DOHH2 (cell line): Measurements from ENCODE around the gene OSM.

ENCODE experiments used
- H3F3A ChIP-seq: fragments of 200-600 bp; sonication (generic), shearing (Covaris generic); 2 replicates; pipeline ENCODE4 v1.6.0; 2016; ENCODE audit warnings: antibody characterized with exemption, mild to moderate bottlenecking; ENCODE audit not compliant: control insufficient read depth, insufficient read depth
- H3K27ac ChIP-seq: fragments of 200-600 bp; sonication (generic); 2 replicates; pipeline ENCODE4 v1.5.1; 2014; ENCODE audit warnings: low read depth, mild to moderate bottlenecking, low read length, moderate library complexity
- H3K27me3 ChIP-seq: fragments of 200-600 bp; sonication (generic); 2 replicates; pipeline ENCODE4 v1.6.1; 2014; ENCODE audit warnings: mild to moderate bottlenecking, low read length, mixed read lengths; ENCODE audit not compliant: control insufficient read depth
- H3K36me3 ChIP-seq: fragments of 200-600 bp; sonication (generic); 2 replicates; pipeline ENCODE4 v1.6.1; 2014; ENCODE audit warnings: mild to moderate bottlenecking, low read length, moderate library complexity, mixed read lengths; ENCODE audit not compliant: control insufficient read depth
- H3K4me1 ChIP-seq: fragments of 200-600 bp; sonication (generic); 2 replicates; pipeline ENCODE4 v1.6.1; 2014; ENCODE audit warnings: mild to moderate bottlenecking, low read length, mixed read lengths; ENCODE audit not compliant: control insufficient read depth
- H3K4me2 ChIP-seq: fragments of 200-600 bp; sonication (generic); 2 replicates; pipeline ENCODE4 v1.6.0; 2014; ENCODE audit warnings: mild to moderate bottlenecking, low read length, moderate library complexity
- H3K4me3 ChIP-seq: fragments of 200-600 bp; sonication (generic); 2 replicates; pipeline ENCODE4 v1.5.1; 2014; ENCODE audit warnings: mild to moderate bottlenecking, low read length, mixed read lengths
- H3K79me2 ChIP-seq: fragments of 200-600 bp; sonication (generic); 2 replicates; pipeline ENCODE4 v1.6.1; 2014; ENCODE audit warnings: mild to moderate bottlenecking, low read length, mixed read lengths; ENCODE audit not compliant: control insufficient read depth
- H3K9me2 ChIP-seq: fragments of 200-600 bp; sonication (generic); replicated peaks from 2 replicates; pipeline ENCODE4 v1.6.1; 2014; ENCODE audit warnings: mild to moderate bottlenecking, low read length, mixed read lengths; ENCODE audit not compliant: control insufficient read depth
- H3K9me3 ChIP-seq: fragments of 200-600 bp; sonication (generic); 2 replicates; pipeline ENCODE4 v1.6.1; 2014; ENCODE audit warnings: antibody characterized with exemption, low read length, mixed read lengths; ENCODE audit not compliant: control insufficient read depth, insufficient read depth
- H4K20me1 ChIP-seq: fragments of 200-600 bp; sonication (generic); 2 replicates; pipeline ENCODE4 v1.6.0; 2014; ENCODE audit warnings: low read depth, mild to moderate bottlenecking, antibody characterized with exemption, low read length, moderate library complexity; ENCODE audit not compliant: control insufficient read depth, insufficient read depth
- CTCF ChIP-seq: fragments of 200-600 bp; sonication (generic); IDR thresholded peaks from one replicate; pipeline ENCODE4 v1.5.1; 2014; ENCODE audit warnings: antibody characterized with exemption, mild to moderate bottlenecking, low read depth, low read length; ENCODE audit not compliant: poor library complexity, severe bottlenecking
- EZH2phosphoT487 ChIP-seq: fragments of 200-600 bp; sonication (generic); IDR thresholded peaks from 2 replicates; pipeline ENCODE4 v1.6.1; 2017; ENCODE audit warnings: borderline replicate concordance, mild to moderate bottlenecking, antibody characterized with exemption, low read length, moderate library complexity, mixed read lengths

Gene OSM

GRCh38 chr22:30309951-30310741 is 43.5 kb upstream of the OSM start:
- H3K79me2 ChIP-seq: peaks cover 6% of the 10 kb centered on the region
- peaks cover 6% of the 10 kb centered on the region for H3K36me3 ChIP-seq
- H3K4me3 ChIP-seq: no peak overlapping the region
- H3K9me3 ChIP-seq: no peaks in the 10 kb centered on the region
- H3K27me3 ChIP-seq: no peaks in the 10 kb centered on the region
- peaks cover 35% of the 10 kb centered on the region for H3K4me1 ChIP-seq
- no peaks in the 10 kb centered on the region for H4K20me1 ChIP-seq
- H3F3A ChIP-seq: peaks cover 7% of the 10 kb centered on the region
- no peak overlapping the region for H3K4me2 ChIP-seq
- H3K27ac ChIP-seq: no peak overlapping the region
- TF ChIP-seq EZH2phosphoT487: no peak
- no peak for TF ChIP-seq CTCF
- no peaks in the 10 kb centered on the region for H3K9me2 ChIP-seq

- peaks cover 6% of the 10 kb centered on the region for H3K36me3 ChIP-seq
- H3K9me3 ChIP-seq: no peaks in the 10 kb centered on the region
- H3K27ac ChIP-seq: no peak overlapping the region
- peaks cover 14% of the 10 kb centered on the region for H3F3A ChIP-seq
- no peak for TF ChIP-seq CTCF
- no peak overlapping the region for H3K4me3 ChIP-seq
- peaks cover 6% of the 10 kb centered on the region for H3K79me2 ChIP-seq
- no peaks in the 10 kb centered on the region for H3K9me2 ChIP-seq
- no peaks in the 10 kb centered on the region for H4K20me1 ChIP-seq
- no peak overlapping the region for H3K4me2 ChIP-seq
- peaks cover 46% of the 10 kb centered on the region for H3K4me1 ChIP-seq
- H3K27me3 ChIP-seq: no peaks in the 10 kb centered on the region
Observed at GRCh38 chr22:30308518-30309230, 42.0 kb upstream of the OSM start.

GRCh38 chr22:30308093-30308492 is 41.4 kb upstream of the OSM start:
- H3F3A ChIP-seq: peaks cover 19% of the 10 kb centered on the region
- H3K36me3 ChIP-seq: peaks cover 6% of the 10 kb centered on the region
- no peaks in the 10 kb centered on the region for H3K9me2 ChIP-seq
- H3K9me3 ChIP-seq: no peaks in the 10 kb centered on the region
- no peaks in the 10 kb centered on the region for H4K20me1 ChIP-seq
- no peaks in the 10 kb centered on the region for H3K27me3 ChIP-seq
- no peak overlapping the region for H3K27ac ChIP-seq
- H3K4me2 ChIP-seq: no peak overlapping the region
- TF ChIP-seq EZH2phosphoT487 (no peak), CTCF (no peak)
- H3K4me1 ChIP-seq: peaks cover 52% of the 10 kb centered on the region
- H3K79me2 ChIP-seq: peaks cover 6% of the 10 kb centered on the region
- H3K4me3 ChIP-seq: no peak overlapping the region
